Naive thymus-derived CD4-positive, alpha-beta T cell (primary cell): ENCODE results near the gene FUT3. TPM values are rescaled to one million over a fixed set of nuclear protein-coding genes. Genes with fewer than 3 reads are reported as not detected.

Experiments used
- ATAC-seq: fragments of 150-1000 bp; cut with Tn5 transposase; 2 replicates; pipeline ENCODE4 v1.10.0; 2021; ENCODE audit warnings: mild to moderate bottlenecking, moderate library complexity
- CTCF ChIA-PET: fragments of 350-600 bp; sonication (Branson Sonifier 250); formaldehyde crosslinking; loops from one replicate; lab custom pipeline; 2021; ENCODE audit warnings: antibody characterized with exemption; lab: Charles Lee
- POLR2A ChIA-PET: fragments of 350-600 bp; sonication (Branson Sonifier 250); formaldehyde crosslinking; loops from one replicate; lab custom pipeline; 2021; ENCODE audit warnings: antibody characterized with exemption, inconsistent platforms; lab: Charles Lee
- DNase-seq, 9 donors: peaks; one replicate each; pipeline versions ENCODE4 v3.0.0 to v3.0.0-alpha.2; 2020 to 2022; ENCODE audit warnings: mixed read lengths in 1 of 9
- H3K27ac ChIP-seq: one replicate; pipeline ENCODE4 v1.7.0; 2013; ENCODE audit warnings: mild to moderate bottlenecking, low read depth, low read length, moderate library complexity
- H3K27me3 ChIP-seq, 2 donors: one replicate each; pipeline ENCODE4 v1.7.0; 2013; ENCODE audit warnings: low read length in 2 of 2, mild to moderate bottlenecking in 2 of 2, moderate library complexity in 2 of 2; ENCODE audit not compliant: control insufficient read depth in 2 of 2, insufficient read depth in 2 of 2
- H3K36me3 ChIP-seq, 3 experiments: 1 replicate in 2 of 3; 2 replicates in 1 of 3; pipeline ENCODE4 v1.7.0; 2013; ENCODE audit warnings: low read length in 3 of 3, mild to moderate bottlenecking in 3 of 3, moderate library complexity in 1 of 3; ENCODE audit not compliant: insufficient read depth in 3 of 3, control insufficient read depth in 2 of 3
- H3K4me1 ChIP-seq, 2 donors: one replicate each; pipeline ENCODE4 v1.7.0; 2013; ENCODE audit warnings: low read length in 2 of 2, mild to moderate bottlenecking in 2 of 2, moderate library complexity in 1 of 2; ENCODE audit not compliant: control insufficient read depth in 2 of 2, insufficient read depth in 2 of 2
- H3K4me3 ChIP-seq: 2 replicates; pipeline ENCODE4 v1.7.0; 2013; ENCODE audit warnings: mild to moderate bottlenecking, low read length
- H3K9me3 ChIP-seq, 3 experiments: 1 replicate in 2 of 3; 2 replicates in 1 of 3; pipeline ENCODE4 v1.7.0; 2013; ENCODE audit warnings: low read length in 3 of 3; ENCODE audit not compliant: control insufficient read depth in 2 of 3
- H3K27ac Mint-ChIP-seq, 9 donors: one replicate each; pipeline ENCODE4 v1.8.0; 2020 to 2022; ENCODE audit warnings: mixed read lengths in 9 of 9, mild to moderate bottlenecking in 8 of 9, moderate library complexity in 5 of 9, inconsistent platforms in 2 of 9
- H3K27me3 Mint-ChIP-seq, 5 donors: one replicate each; pipeline ENCODE4 v1.8.0; 2021 to 2022; ENCODE audit warnings: mixed read lengths in 5 of 5, mild to moderate bottlenecking in 1 of 5
- H3K36me3 Mint-ChIP-seq, 5 donors: one replicate each; pipeline ENCODE4 v1.8.0; 2020 to 2022; ENCODE audit warnings: mixed read lengths in 5 of 5, mild to moderate bottlenecking in 3 of 5, inconsistent platforms in 1 of 5
- H3K4me1 Mint-ChIP-seq, 7 donors: one replicate each; pipeline ENCODE4 v1.8.0; 2020 to 2022; ENCODE audit warnings: mixed read lengths in 7 of 7, mild to moderate bottlenecking in 3 of 7, inconsistent platforms in 1 of 7
- H3K4me3 Mint-ChIP-seq, 10 donors: one replicate each; pipeline ENCODE4 v1.8.0; 2020 to 2022; ENCODE audit warnings: mild to moderate bottlenecking in 10 of 10, mixed read lengths in 10 of 10, moderate library complexity in 6 of 10, inconsistent platforms in 2 of 10
- H3K9me3 Mint-ChIP-seq, 11 donors: one replicate each; pipeline ENCODE4 v1.8.0; 2020 to 2022; ENCODE audit warnings: mixed read lengths in 11 of 11, mild to moderate bottlenecking in 4 of 11, inconsistent platforms in 1 of 11, moderate library complexity in 1 of 11
- intact Hi-C, 2 donors: fragments of 100-400 bp; cut with micrococcal nuclease; formaldehyde crosslinking; loops; one replicate each; pipeline ENCODE4 v1.15.1; 2023
- polyA plus RNA-seq, 2 donors: library from polyadenylated mRNA; unstranded; fragments of 300-500 nt; fragmentation: Illumina TruSeq; gene quantifications; one replicate each; pipeline ENCODE4 v1.2.3, GENCODE V29; 2021
- total RNA-seq, 6 experiments: library from RNA in 5 of 6; stranded (reverse) in 5 of 6; gene quantifications; 1 replicate in 5 of 6; 2 replicates in 1 of 6; pipeline ENCODE4 v1.2.3 and lab custom pipeline; 2021 to 2026

The FUT3 gene
- total and polyA plus RNA-seq, 7 experiments from 2014 or later, result 0.29 to 0.45 TPM; not detected in 5

DNA sequence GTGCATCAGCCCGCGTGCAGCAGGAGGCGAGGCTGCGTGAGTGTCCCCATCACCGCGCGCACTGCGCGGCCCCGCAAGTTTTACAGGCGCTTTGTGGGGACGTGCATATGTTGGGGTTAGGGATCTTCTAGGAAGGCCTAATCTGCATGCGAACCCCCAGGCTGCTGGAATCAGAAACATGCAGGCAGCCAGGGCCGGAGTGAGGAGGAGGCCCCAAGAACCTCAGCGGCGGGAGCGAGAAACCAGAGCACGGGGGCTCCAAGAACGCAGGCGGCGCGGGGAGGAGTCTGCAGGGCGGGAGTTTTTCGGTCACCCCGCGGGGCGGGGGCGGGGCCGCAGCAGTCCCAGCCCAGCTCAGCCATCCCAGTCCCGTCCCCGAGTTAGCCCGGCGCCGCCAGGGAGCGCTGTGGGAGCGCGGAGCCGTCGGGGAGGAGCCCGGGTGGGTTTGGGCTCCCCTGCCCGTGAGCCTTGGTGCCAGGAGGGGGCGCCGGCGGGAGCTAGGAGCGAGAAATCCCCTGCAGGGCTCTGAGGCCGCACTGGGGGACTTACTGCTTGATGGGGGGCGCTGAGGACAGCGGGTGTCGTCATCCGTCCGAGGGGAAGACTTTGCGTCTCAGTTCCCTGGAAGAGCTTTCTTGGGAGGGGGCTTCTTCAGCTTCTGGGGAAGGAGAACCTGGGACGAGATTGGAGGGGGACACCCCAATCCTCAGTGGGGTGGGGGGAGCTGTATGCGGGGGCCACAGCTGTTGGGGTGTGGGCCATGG lies 47.3 kb downstream of the FUT3 start:
- Histone ChIP-seq H3K4me1 (peaks cover 13 to 20% of the 10 kb centered on the region in 2 donors), H3K27me3 (peaks cover 0 to 2% of the 10 kb centered on the region in 2 donors), H3K36me3 (no peaks in the 10 kb centered on the region), H3K4me3 (peak overlapping the region; percentile 64), H3K9me3 (no peaks in the 10 kb centered on the region), H3K27ac (peak overlapping the region; percentile 44)
- Mint-ChIP-seq H3K36me3 (peaks cover 0 to 1% (median 0%) of the 10 kb centered on the region in 5 donors), H3K4me3 (peak overlapping the region; percentile 62 to 87 (median 80)), H3K27me3 (peaks cover 12 to 45% (median 18%) of the 10 kb centered on the region in 5 donors), H3K9me3 (peaks cover 0 to 1% (median 0%) of the 10 kb centered on the region in 11 donors), H3K4me1 (peaks cover 7 to 24% (median 21%) of the 10 kb centered on the region in 7 donors), H3K27ac (peak overlapping the region in 8 of 9 donors; percentile 28 to 83 (median 72))
- intact Hi-C loops, result loop anchor here (1.0 to 5.0 kb wide), 7 partner anchors 13 to 218 kb away; partner anchors contain the start of genes DUS3L (in 2 of the 2) and VMAC (in 2 of the 2)
- CTCF ChIA-PET, result interaction anchor here (0.7 to 1.9 kb wide), 20 partner anchors 9 to 920 kb away, joined by 3 to 35 read pairs (median 5); partner anchors contain the start of genes NDUFA11, SAFB and SAFB2
- ATAC-seq (peak; percentile 98), DNase-seq (peak; percentile 89 to 99 (median 93))
- POLR2A ChIA-PET, result interaction anchor here (0.5 to 2.1 kb wide), 9 partner anchors 13 to 1366 kb away, joined by 3 to 22 read pairs (median 6); partner anchors contain the start of genes DUS3L and VMAC

DNA sequence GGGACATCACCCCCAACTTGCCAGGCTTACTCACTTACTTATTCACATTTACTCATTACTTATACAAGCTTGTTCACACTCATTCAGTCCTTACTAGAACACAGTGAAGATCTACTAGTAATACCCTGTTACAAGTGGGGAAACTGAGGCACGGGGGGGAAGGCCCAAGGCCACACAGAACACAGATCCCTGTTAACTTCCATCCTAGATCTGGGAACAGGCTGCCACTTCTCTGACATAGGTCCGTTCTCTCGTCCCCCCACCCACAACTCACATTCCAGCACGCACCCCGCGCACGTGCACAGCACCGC lies 47.9 kb downstream of the FUT3 start:
- CTCF ChIA-PET, result interaction anchor here (0.9 to 1.9 kb wide), 11 partner anchors 8 to 224 kb away, joined by 3 to 35 read pairs (median 5); partner anchors contain the start of gene NDUFA11
- Mint-ChIP-seq H3K27ac (peak overlapping the region in 2 of 9 donors; percentile 19 to 21), H3K4me3 (peak overlapping the region; percentile 62 to 87 (median 80)), H3K36me3 (peaks cover 0 to 1% (median 0%) of the 10 kb centered on the region in 5 donors), H3K27me3 (peaks cover 14 to 50% (median 18%) of the 10 kb centered on the region in 5 donors), H3K9me3 (peaks cover 0 to 1% (median 0%) of the 10 kb centered on the region in 11 donors), H3K4me1 (peaks cover 7 to 24% (median 21%) of the 10 kb centered on the region in 7 donors)
- POLR2A ChIA-PET, result interaction anchor here (1.0 to 2.1 kb wide), 4 partner anchors 13 to 112 kb away, joined by 3 to 22 read pairs (median 10); partner anchors contain the start of genes DUS3L and VMAC
- Histone ChIP-seq H3K36me3 (no peaks in the 10 kb centered on the region), H3K27ac (no peak overlapping the region), H3K9me3 (no peaks in the 10 kb centered on the region), H3K4me1 (peaks cover 13 to 20% of the 10 kb centered on the region in 2 donors), H3K4me3 (peak overlapping the region; percentile 64), H3K27me3 (peaks cover 0 to 2% of the 10 kb centered on the region in 2 donors)
- intact Hi-C loops, result loop anchor here in 1 of 2 donors (5.0 kb wide), 1 partner anchor 164 kb away; no protein-coding TSS in a partner anchor
- no peak for ATAC-seq
- no peak for DNase-seq

DNA sequence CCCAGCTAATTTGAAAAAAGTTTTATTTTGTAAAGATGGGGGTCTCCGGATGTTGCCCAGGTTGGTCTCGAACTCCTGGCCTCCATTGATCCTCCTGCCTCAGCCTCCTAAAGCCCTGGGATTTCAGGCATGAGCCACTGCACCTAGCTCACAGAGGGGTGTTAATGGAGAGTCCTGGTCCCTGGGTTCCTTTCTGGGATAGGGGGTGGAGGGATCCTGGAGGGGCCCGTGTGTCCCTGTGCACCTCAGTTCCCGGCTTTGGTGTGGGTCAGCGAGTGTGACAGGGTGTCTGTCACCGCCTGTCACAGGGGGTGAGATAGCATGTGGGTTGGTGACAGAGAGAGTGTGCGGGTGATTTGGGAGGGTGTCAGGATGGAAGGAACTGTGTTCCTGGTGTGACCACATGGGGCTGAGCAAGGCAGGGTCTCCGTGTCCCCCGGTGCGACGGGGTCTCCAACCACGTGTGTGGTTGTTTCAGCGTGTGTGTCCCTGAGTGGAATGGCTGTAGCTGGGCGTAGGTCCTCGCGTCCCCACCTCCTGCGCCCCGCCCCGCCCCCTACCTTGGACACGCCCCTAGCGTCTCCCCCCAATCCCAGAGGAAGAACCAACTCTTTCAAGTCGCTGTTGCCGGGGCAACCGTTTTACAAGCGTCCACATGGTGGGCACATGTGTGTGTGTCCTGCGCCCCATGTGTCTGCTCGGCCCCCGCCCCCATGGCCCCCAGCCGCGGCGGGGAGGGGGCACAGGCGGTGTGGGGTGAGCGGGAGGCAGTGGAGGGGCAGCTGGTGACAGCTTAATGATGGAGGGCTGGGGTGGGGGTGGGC lies 49.2 kb downstream of the FUT3 start:
- CTCF ChIA-PET, result no interaction called here

DNA sequence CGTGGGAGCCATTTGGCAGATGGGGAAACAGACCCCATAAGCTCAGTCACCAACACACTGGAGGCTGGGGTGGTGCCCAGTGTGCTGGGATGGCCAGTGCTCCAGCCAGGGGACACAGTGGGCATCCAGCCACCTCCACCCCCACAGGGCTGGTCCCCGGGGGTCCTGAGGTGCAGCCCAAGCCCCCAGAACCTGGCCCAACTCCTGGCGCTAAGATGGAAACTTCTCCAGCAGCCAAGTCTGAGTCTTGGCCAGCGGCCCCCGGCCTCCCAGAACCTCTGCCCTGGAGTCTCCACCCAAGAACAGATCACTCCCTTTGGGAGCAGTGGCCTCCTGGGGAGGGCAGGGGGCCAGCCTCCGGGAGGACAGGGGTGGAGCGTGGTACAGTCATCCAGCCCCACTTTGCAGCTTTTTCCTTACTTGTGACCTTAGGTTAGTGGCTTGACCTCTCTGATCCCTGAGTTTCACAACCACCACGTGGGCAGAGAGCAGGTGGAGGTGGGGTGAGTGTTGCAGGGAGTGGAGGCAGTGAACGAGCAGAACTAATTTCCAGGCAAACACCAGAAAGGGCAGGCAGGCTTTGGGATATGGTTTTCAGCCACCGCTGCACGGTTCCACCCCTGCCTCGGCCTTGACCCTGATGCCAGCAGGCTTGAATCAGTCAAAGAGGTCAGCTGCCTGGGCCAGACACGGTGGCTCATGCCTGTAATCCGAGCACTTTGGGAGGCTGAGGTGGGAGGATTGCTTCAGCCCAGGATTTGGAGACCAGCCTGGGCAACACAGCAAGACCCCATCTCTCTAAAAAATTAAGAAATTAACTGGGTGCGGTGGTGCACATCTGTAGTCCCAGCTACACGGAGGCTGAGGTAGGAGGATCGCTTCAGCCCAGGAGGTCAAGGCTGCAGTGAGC lies 50.6 kb downstream of the FUT3 start:
- no peaks in the 10 kb centered on the region for H3K36me3 ChIP-seq
- intact Hi-C loops, result loop anchor here in 1 of 2 donors (5.0 kb wide), 1 partner anchor 167 kb away; no protein-coding TSS in a partner anchor
- Mint-ChIP-seq H3K4me3 (no peak overlapping the region), H3K27me3 (peaks cover 14 to 32% (median 18%) of the 10 kb centered on the region in 5 donors), H3K4me1 (peaks cover 7 to 25% (median 20%) of the 10 kb centered on the region in 7 donors), H3K27ac (no peak overlapping the region), H3K9me3 (peaks cover 0 to 1% (median 0%) of the 10 kb centered on the region in 11 donors), H3K36me3 (peaks cover 0 to 1% (median 0%) of the 10 kb centered on the region in 5 donors)
- no peaks in the 10 kb centered on the region for H3K9me3 ChIP-seq
- H3K4me3 ChIP-seq, result no peak overlapping the region
- ChIA-PET CTCF (interaction anchor here (1.0 to 1.1 kb wide), 2 partner anchors 28 to 222 kb away, joined by 3 read pairs; no protein-coding TSS in a partner anchor), POLR2A (interaction anchor here (1.3 kb wide), 1 partner anchor 10 kb away, joined by 3 read pairs; the partner anchor contains the start of gene DUS3L)
- H3K27me3 ChIP-seq, result peaks cover 0 to 2% of the 10 kb centered on the region in 2 donors
- H3K27ac ChIP-seq, result no peak overlapping the region
- ATAC-seq, result no peak
- DNase-seq, result no peak
- peaks cover 13 to 20% of the 10 kb centered on the region in 2 donors for H3K4me1 ChIP-seq

More for the DNA sequence above, 49.2 kb downstream of the FUT3 start:
- peaks cover 0 to 2% of the 10 kb centered on the region in 2 donors for H3K27me3 ChIP-seq
- no peak overlapping the region for H3K27ac ChIP-seq
- Mint-ChIP-seq H3K4me3 (peak overlapping the region in 8 of 10 donors; percentile 11 to 74 (median 64)), H3K27me3 (peaks cover 14 to 44% (median 18%) of the 10 kb centered on the region in 5 donors), H3K9me3 (peaks cover 0 to 1% (median 0%) of the 10 kb centered on the region in 11 donors), H3K4me1 (peaks cover 7 to 24% (median 21%) of the 10 kb centered on the region in 7 donors), H3K27ac (peak overlapping the region in 3 of 9 donors; percentile 25 to 67 (median 67)), H3K36me3 (peaks cover 0 to 1% (median 0%) of the 10 kb centered on the region in 5 donors)
- DNase-seq (no peak), ATAC-seq (no peak)
- no peaks in the 10 kb centered on the region for H3K9me3 ChIP-seq
- H3K4me1 ChIP-seq, result peaks cover 13 to 20% of the 10 kb centered on the region in 2 donors
- no peaks in the 10 kb centered on the region for H3K36me3 ChIP-seq
- no peak overlapping the region for H3K4me3 ChIP-seq
- POLR2A ChIA-PET, result interaction anchor here (1.3 kb wide), 1 partner anchor 11 kb away, joined by 3 read pairs; the partner anchor contains the start of gene DUS3L
- intact Hi-C loops, result loop anchor here in 1 of 2 donors (5.0 kb wide), 1 partner anchor 165 kb away; no protein-coding TSS in a partner anchor
